Chondrocyte (in vitro differentiated cells): ENCODE data around the gene NAXD. TPM values are rescaled to one million over a fixed set of nuclear protein-coding genes. Genes with fewer than 3 reads are reported as not detected.

Experiments
- DNase-seq: peaks from one replicate; pipeline ENCODE4 v3.0.0; 2021; ENCODE audit warnings: mixed read lengths, low spot score
- H3K27ac Mint-ChIP-seq: one replicate; pipeline ENCODE4 v1.8.0; 2021; ENCODE audit warnings: mild to moderate bottlenecking, moderate library complexity, mixed read lengths; ENCODE audit not compliant: unreplicated experiment
- H3K27me3 Mint-ChIP-seq: 2 replicates; pipeline ENCODE4 v1.8.0; 2021; ENCODE audit warnings: low read depth, mixed read lengths
- H3K36me3 Mint-ChIP-seq: 2 replicates; pipeline ENCODE4 v1.8.0; 2021; ENCODE audit warnings: low read depth, mixed read lengths
- H3K4me1 Mint-ChIP-seq: 2 replicates; pipeline ENCODE4 v1.8.0; 2021; ENCODE audit warnings: low read depth, mild to moderate bottlenecking, mixed read lengths
- H3K4me3 Mint-ChIP-seq: one replicate; pipeline ENCODE4 v1.8.0; 2021; ENCODE audit warnings: mild to moderate bottlenecking, moderate library complexity, mixed read lengths; ENCODE audit not compliant: unreplicated experiment
- H3K9me3 Mint-ChIP-seq: 2 replicates; pipeline ENCODE4 v1.8.0; 2021; ENCODE audit warnings: low read depth, mixed read lengths
- total RNA-seq: library from RNA; stranded (reverse); gene quantifications from 3 replicates; pipeline ENCODE4 v1.2.1, GENCODE V29; 2021
- TF ChIP-seq, protein P1 (sequence below): fragments of 200-600 bp; sonication (generic); IDR thresholded peaks from 2 replicates; pipeline ENCODE4 v1.5.0; 2021; ENCODE audit warnings: antibody characterized with exemption, mild to moderate bottlenecking, moderate library complexity

The NAXD gene
- total RNA-seq, 1 donor from 2014 or later, result 27.1 TPM

DNA sequence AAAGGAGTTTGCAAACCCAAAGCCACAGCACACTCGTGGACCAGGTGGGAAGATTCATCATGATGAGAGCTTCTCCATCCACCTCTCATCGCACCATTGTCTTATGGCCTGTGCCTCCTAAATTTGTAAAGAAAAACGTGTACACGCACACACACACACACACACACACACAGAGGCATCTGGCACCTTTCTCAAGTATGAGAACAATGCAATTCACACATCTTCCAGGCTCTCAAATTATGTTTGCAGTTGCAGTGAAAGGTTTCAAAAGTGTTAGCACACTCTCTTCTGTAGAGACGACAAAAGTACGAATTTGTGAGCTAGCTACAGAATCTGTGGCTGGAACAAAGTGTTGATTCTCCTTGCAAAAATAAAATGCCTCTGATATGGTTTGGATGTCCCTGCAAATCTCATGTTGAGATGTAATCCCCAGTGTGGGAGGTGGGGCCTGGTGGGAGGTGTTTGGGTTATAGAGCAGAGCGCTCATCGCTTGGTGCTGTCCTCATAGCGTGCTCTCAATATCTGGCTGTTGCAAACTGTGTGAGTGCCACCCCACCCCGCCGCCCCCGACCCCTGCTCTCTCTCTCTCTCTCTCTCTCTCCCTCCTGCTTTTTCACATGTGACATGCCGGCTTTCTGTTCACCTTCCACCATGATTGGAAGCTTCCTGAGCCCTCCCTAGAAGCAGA, 32.0 kb upstream of the NAXD start:
- Mint-ChIP-seq H3K36me3 (no peaks in the 10 kb centered on the region), H3K9me3 (no peaks in the 10 kb centered on the region), H3K27me3 (no peaks in the 10 kb centered on the region), H3K27ac (peak overlapping the region; percentile 42), H3K4me1 (peaks cover 14% of the 10 kb centered on the region), H3K4me3 (no peak overlapping the region)
- no peak for DNase-seq
- TF ChIP-seq, protein P1, sequence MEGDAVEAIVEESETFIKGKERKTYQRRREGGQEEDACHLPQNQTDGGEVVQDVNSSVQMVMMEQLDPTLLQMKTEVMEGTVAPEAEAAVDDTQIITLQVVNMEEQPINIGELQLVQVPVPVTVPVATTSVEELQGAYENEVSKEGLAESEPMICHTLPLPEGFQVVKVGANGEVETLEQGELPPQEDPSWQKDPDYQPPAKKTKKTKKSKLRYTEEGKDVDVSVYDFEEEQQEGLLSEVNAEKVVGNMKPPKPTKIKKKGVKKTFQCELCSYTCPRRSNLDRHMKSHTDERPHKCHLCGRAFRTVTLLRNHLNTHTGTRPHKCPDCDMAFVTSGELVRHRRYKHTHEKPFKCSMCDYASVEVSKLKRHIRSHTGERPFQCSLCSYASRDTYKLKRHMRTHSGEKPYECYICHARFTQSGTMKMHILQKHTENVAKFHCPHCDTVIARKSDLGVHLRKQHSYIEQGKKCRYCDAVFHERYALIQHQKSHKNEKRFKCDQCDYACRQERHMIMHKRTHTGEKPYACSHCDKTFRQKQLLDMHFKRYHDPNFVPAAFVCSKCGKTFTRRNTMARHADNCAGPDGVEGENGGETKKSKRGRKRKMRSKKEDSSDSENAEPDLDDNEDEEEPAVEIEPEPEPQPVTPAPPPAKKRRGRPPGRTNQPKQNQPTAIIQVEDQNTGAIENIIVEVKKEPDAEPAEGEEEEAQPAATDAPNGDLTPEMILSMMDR, result no peak

DNA sequence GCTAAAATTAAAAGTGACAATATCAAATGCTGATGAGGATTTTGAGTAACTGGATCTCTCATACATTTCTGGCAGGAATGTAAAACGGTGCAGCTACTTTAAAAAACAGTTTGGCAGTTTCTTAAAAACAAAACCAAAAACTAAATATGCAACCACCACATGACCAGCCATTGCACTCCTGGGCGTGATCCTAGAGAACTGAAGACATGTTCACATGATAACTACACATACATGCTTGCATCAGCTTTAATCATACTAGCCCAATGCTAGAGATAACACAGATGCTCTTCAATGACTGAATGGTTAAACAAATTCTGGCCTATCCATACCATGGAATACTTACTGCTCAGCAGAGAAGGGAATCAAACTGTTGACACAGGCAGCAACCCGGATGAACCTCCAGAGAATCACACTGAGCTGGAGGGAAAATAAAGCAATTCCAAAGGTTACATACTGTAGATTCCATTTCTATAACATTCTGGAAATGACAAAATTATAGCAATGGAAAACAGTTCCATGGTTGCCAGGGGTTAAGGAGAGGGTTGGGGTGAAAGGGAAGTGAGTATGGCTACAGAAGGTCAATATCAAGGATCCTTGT, 25.5 kb upstream of the NAXD start:
- Mint-ChIP-seq H3K27me3 (no peaks in the 10 kb centered on the region), H3K4me1 (peaks cover 24% of the 10 kb centered on the region), H3K9me3 (no peaks in the 10 kb centered on the region), H3K36me3 (no peaks in the 10 kb centered on the region), H3K27ac (peak overlapping the region; percentile 45), H3K4me3 (no peak overlapping the region)
- no peak for DNase-seq
- TF ChIP-seq, protein P1, result no peak

DNA sequence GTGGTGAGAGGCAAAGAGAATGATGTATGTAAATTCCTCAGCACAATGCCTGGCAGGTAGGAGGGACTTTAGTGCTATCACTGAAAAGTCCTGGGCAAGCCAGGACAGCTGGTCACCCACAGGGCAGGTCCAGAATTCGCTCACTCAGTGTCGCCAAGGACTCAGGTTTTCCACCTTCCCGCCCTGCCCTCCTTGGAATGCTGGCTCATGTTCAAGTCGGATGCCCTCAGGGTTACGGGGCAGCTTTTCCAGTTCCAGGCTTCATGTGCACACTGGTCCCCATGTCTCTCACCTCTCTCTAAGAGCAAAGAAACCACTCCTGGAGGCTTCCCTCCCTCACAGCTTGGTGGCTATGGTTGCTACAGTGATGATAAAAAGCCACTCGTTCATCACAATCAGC, 24.8 kb upstream of the NAXD start:
- Mint-ChIP-seq H3K4me1 (peaks cover 24% of the 10 kb centered on the region), H3K27ac (peak overlapping the region; percentile 45)

DNA sequence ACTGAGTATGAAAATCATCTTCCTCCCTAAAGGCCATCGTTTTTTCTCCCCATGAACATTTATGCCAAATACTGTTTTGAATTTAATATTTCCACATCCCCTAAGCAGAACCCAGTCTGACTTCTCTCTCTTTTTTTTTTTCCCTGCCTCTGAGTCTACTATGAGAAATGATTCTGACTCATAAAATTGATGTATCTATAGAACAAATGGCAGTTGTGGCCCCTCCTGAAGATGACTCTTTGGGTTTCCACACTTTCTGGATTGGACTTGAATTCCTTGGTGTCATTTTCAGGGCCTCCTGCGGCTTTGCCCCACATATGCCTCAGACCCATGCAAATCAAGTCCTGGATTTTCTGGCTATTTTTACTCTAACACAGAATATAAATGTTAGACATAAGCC, 22.7 kb upstream of the NAXD start:
- Mint-ChIP-seq H3K4me1 (peaks cover 24% of the 10 kb centered on the region), H3K4me3 (no peak overlapping the region), H3K27ac (peak overlapping the region; percentile 49), H3K36me3 (no peaks in the 10 kb centered on the region), H3K9me3 (no peaks in the 10 kb centered on the region), H3K27me3 (no peaks in the 10 kb centered on the region)
- TF ChIP-seq, protein P1, result no peak
- DNase-seq, result no peak

More for the DNA sequence above, 24.8 kb upstream of the NAXD start:
- H3K4me3 Mint-ChIP-seq, result no peak overlapping the region
- no peaks in the 10 kb centered on the region for H3K9me3 Mint-ChIP-seq
- TF ChIP-seq, protein P1, result no peak
- H3K36me3 Mint-ChIP-seq, result no peaks in the 10 kb centered on the region
- H3K27me3 Mint-ChIP-seq, result no peaks in the 10 kb centered on the region
- DNase-seq, result no peak

DNA sequence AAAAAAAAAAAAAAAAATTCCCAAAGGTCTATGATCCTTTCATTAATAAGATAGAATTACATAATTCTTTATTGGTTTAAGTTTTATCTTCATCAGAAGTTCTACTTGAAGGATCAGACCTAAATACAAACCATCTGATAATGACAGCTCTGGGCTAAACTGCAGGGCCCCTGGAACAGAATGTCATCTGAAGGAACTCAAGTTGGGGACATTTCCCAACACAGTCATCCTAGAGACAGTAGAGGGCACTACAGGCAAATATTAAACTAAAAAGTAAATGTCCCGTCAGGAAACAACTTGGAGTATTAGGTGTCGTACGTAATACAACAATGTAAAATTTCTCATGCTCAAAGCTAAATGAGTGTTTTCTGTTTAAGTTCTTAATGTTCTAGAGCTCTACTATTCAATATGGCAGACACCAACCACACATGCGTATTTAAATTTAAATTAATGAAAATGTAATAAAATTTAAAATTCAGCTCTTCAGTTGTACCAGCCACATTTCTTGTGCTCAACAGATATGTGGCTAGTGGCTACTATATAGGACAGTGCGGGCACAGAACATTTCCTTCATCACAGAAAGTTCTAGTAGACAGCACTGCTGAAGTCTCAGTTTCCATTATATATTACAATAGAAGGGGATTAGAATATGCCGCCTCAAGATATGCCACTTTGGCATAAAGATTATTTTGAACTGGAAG, 21.8 kb upstream of the NAXD start:
- Mint-ChIP-seq H3K36me3 (no peaks in the 10 kb centered on the region), H3K4me3 (no peak overlapping the region), H3K27ac (no peak overlapping the region), H3K4me1 (peaks cover 25% of the 10 kb centered on the region), H3K27me3 (no peaks in the 10 kb centered on the region), H3K9me3 (no peaks in the 10 kb centered on the region)
- DNase-seq, result no peak
- TF ChIP-seq, protein P1, result peak; percentile 88
